Stimulated activated CD4-positive, alpha-beta T cell treated with anti-CD3 and anti-CD28 coated beads, Interleukin-2, amount 100 ng/mL, for 4 hours (primary cell): ENCODE data around the gene SYCP1.
"Not testable (repeated sequence)": the region's sequence is repeated elsewhere in the genome, so short reads cannot be mapped to it uniquely, and the experiment has no call there.

Source experiments
- DNase-seq: peaks from one replicate; pipeline ENCODE4 v3.0.0-alpha.2; 2020; ENCODE audit warnings: low read depth

SYCP1 gene

DNA sequence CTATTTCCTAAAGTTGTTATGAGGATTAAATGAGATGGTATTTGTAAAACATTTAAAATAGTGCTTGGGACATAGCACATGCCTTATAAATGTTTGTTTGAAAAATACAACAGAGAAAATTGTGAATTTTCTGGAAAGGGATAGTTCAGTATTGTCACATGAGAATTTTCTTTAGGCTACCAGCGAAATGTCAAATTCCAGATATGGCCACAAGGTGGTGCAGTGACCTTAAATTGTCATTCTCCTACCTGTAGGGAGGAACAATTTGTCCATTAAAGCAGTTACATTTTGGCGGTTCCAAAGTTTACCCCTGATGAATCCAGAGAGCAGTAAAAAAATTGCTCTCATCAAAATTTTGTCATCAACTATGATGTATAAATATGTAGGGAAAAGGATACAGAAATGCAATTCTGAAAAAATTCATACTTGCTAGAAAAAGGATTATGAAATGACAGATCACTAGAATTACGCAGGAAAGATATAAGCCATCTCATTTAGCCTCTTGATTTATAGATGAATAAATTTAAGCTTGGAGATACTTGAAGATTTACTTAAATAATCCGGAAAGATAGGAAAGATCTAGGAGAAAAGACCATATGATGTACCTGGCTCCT, 124.7 kb downstream of the SYCP1 start:
- DNase-seq, result peak; percentile 53

DNA sequence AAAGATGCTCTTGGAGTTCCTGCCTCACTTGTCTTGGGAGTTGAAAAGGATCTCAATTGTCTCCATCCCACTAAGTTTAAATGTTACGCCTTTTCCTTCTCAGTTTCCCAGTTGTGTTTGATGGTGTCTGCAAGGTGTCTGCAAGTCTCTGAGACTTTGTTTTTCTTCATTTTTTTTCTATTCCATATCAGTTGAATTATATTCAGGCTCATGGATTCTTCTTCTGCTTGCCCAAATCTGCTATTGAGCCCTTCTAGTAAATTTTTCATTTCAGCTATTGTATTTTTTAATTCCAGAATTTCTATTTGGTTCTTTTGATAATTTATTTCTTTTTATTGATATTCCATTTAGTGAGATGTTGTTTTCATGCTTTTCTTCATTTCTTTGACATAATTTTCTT, 127.6 kb downstream of the SYCP1 start:
- no peak for DNase-seq

DNA sequence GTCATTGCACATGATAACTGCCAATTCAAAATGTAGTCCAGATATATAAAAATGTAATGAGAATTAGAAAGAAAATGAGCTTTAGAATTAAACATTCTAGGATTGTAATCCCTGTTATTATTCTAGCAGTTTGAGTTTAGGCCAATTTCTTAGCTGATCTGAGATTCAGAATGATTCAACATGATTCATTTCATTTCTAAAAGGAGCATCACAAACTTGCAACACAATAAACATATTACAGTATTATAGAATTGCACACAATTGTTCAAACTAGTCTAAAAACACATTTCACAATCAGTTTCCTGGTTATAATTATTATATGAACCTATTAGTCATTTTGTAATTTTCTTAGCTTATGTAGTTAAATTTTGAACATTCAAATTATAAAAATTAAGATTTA, 131.6 kb downstream of the SYCP1 start:
- no peak for DNase-seq

DNA sequence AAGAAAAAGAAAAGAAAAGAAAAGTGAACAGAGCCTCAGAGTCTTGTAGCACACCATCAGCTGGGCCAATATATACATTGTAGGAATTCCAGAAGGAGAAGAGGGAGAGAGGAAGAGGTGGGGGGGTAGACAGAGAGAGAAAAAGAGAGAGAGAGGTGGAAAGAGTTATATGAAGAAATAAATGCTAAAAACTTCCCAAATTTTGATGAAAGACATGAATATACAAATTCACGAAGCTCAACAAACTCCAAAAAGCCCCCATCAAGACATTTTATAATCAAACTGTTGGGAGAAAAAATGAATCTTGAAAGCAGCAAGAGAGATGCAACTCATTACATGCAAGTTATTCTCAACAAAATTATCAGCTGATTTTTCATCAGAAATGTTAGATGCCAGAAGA, 133.4 kb downstream of the SYCP1 start:
- DNase-seq, result no peak

DNA sequence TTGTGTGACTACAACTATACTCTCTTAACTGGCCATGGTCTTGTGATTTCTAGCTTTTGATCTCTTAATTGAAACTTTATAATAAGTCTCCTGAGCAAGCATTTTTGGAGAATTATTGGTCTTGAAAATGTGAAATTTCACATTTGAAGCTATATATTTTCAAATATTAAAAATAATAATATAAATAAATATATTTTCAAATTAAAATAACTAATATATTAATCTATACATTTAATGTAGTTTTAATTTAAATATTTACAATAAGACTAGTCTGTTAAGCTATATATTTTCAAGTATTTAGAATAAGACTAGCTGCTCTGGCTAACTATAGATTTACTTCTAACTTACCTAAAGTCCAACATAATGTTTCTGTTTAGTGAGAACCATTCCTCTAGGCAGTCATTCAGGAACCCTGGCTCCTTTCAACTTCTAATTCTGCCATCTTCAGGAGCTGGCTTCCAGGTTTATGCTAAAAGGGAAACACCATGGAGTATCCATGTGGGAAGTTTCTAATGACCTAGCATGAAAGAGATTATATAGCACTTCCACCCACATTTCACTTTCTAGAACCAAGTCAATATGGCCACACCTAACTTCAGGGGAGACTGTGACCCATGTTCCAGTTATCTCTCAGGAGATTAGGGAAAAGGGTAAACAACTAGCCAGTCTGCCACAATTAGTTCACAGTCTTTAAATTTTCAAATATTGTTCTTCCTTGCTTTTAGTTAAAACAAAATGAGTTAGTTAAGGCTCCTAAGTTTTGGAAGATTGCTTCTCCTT, 143.0 kb downstream of the SYCP1 start:
- no peak for DNase-seq

DNA sequence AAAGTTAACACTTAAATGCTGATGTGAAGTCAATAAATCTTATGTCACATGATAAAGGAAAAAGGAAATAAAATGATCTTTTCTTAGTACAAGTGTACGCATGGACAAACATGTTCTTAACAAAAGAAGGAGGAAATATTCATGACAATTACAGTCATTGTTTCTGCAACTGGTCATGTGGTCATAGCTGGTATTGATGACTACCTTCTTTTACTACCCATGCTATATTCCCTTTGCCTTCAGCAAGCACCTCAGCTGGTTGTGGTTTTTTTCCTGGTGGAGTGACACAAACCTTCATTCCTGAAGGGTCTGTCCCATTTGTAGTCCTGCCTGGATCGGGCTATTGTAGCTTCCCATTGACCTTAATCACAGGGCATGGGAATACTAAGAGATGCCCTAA, 151.5 kb downstream of the SYCP1 start:
- DNase-seq, result no peak

DNA sequence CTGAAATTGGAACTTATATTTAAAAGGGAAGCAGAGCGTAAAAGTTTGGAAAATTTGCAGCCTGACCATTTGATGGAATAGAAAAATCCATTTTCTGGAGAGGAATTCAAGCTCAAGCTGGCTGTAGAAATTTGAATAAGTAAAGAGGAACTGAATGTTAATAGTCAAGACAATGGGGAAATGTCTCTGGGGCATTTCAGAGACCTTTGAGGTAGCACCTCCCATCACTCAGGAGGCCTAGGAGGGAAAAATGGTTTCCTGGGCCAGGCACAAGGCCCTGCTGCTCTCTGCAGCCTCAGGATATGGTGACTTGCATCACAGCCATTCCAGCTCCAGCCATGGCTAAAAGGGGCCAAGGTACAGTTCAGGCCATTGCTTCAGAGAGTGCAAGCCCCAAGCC, 157.3 kb downstream of the SYCP1 start:
- DNase-seq, result no peak

DNA sequence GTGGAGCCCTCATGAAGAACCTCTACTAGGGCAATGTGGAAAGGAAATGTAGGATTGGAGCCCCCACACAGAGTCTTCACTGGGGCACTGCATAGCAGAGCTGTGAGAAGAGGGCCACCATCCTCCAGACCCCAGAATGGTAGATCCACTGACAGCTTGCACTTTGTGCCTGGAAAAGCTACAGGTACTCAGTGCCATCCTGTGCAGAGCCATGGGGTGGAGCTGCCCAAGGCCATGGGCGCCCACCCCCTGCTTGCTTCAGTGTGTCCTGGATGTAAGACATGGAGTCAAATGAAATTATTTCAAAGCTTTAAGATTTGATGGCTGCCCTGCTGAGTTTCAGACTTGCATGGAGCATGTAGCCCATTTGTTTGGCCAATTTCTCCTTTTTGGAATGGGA, 157.8 kb downstream of the SYCP1 start:
- no peak for DNase-seq

DNA sequence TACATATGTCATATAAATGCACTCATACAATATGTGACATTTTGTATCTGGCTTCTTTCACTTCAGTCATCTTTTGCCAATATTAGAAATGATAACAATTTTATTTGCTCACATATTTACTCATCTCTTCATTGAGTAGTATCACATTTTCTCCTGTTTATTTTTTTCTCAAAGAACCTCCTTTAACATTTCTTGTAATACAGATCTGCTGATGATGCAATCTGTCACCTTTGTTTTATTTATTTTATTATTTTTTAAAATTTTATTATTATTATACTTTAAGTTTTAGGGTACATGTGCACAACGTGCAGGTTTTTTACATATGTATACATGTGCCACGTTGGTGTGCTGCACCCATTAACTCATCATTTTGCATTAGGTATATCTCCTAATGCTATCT, 159.1 kb downstream of the SYCP1 start:
- DNase-seq, result no peak

DNA sequence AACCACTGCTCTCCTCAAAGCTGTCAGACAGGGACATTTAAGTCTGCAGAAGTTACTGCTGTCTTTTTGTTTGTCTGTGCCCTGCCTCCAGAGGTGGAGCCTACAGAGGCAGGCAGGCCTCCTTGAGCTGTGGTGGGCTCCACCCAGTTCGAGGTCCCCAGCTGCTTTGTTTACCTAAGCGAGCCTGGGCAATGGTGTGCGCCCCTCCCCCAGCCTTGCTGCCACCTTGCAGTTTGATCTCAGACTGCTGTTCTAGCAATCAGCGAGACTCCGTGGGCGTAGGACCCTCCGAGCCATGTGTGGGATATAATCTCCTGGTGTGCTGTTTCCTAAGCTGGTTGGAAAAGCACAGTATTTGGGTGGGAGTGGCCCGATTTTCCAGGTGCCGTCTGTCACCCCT, 164.9 kb downstream of the SYCP1 start:
- DNase-seq, result not testable (repeated sequence)

DNA sequence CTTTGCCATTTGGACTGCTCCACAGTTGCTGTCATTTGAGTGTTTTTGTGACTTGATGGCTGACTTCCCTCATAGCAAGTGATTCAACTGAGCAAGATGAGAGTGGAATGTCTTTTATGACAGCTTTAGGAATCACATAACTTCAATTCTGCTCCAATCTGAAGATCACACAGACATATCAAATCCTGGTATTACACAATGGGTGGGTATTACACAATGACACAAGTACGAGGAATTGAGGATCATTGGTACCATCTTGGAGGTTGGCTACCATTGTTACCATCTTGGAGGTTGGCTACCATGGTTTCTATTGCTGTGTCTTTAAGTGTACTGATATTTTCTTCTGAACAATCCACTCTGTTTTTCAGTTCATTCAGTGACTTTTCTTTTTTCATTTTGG, 166.5 kb downstream of the SYCP1 start:
- DNase-seq, result no peak

DNA sequence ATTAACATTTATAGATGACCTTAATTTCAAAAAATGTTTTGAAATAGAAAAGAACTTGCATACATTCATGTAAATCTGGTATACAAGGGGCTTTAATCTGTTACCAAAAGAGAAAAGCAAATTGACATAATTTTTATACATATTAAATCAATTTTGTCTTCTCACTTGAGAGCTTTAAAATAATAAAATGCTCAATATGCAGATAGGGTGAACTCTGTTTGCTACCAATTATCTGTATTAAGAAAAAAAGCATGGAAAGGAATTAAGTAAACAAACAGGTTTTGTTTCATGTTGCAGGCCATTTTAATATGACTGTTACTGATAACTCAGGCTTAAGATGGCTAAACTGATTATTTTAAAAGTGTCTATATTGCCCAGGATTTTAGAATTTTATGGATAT, 168.9 kb downstream of the SYCP1 start:
- no peak for DNase-seq

DNA sequence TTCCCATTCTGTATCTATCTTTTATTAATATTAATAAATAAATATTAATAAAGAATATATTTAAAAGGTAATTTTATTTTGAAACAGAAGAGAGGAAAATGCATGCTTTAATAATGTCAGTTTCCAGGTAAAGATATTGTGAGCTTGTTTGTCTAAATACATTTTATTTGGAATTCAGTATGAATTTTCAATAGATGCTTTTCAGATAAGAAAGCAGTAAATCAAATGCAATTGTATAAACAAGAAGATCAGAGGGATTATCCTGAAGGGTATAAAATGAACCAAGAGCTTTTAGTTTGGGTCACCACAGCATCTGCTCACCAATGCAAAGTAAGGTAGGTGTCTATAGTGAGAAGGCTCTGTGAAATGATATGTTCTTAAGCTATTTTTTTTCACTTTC, 174.9 kb downstream of the SYCP1 start, which contains the start of gene TSHB:
Gene TSHB, plus strand, starts transcription at position 301 of the 400 bp plus-strand sequence. CDS start 3,537 bp downstream, outside the sequence.
- DNase-seq, result no peak

DNA sequence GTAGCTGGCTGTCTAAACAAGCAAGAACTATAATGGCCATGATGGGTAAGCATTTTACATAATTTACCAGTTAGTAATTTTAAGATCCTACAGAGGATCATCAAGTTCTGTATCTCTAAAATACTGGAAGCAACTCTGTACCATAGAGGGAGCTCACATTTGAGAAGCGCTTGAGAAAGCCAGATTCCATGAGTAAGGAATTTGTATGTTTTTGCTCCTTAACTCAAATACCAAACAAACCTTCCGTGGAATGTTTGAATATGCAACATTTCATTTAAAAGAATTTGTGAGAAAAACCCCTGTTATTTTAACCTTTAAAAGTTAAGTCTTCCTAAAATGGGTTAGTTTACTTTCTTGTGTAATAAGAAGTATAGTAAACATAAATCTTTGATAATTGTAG, 176.9 kb downstream of the SYCP1 start:
- no peak for DNase-seq

DNA sequence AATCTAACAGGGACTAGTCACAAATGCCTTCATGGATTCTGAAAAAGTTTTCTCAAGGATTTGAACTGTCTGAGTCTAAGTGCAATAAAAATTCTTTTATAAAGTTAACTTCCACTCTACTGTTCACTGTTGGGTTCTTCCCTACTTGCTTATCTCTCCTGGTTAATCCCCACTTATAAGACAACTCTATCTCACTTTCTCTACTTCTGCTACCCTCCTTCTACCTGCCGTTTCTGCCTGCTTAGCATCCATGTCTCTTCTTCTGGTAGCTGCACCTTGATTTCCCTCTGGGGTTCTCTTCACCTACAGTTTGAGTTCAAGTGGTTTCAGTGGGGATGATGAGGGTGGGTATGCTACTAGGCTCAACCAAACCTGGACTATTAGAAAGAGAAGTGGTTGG, 181.0 kb downstream of the SYCP1 start:
- DNase-seq, result no peak

DNA sequence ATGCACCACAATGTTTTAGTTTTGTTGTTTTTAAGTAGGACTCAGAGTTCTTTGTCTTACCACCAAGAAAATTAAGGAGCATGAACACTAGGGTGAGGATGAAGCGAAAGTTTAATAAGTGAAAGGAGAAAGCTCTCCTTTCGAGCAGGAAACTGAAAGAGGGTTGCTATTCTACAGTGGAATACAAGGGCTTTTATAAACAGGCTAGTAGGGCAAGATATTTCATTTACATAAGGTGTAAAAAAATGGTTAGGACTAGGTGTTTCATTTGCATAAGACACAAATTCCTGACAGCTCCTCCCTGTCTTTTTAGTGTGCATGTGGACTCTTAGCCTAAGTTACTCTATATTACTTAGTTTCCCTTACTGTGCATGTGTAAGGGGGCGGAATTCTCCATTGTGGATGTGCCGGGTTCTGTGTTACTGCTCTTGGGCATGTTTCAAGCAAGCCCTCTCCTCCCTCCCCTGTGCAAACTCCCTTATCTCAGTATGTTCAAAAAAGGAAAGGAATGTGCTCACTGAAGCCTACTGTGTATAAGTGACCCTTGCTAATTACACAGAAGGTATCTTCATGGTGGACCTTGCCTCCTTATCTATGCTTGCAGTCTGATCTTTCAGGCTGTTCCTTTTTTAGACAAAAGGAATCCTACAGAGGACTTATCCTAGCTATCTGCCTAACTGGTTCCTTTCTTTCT, 182.3 kb downstream of the SYCP1 start:
- no peak for DNase-seq

DNA sequence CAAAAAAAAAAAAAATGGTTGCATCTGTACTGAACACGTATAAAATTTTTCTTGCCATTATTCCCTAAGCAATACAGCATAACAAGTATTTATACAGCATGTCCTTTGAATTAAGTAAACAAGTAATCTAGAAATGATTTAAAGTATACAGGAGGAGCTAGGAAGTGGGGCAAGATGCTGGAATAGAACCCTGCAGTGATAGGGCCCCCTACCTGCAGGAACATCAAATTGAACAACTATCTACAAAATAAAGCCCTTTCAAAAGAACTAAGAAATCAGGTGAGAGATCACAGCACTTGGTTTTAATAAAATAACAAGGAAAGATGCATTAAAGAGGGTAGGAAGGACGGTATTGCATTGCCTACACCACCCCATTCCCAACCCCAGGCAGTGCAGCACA, 185.8 kb downstream of the SYCP1 start:
- no peak for DNase-seq

DNA sequence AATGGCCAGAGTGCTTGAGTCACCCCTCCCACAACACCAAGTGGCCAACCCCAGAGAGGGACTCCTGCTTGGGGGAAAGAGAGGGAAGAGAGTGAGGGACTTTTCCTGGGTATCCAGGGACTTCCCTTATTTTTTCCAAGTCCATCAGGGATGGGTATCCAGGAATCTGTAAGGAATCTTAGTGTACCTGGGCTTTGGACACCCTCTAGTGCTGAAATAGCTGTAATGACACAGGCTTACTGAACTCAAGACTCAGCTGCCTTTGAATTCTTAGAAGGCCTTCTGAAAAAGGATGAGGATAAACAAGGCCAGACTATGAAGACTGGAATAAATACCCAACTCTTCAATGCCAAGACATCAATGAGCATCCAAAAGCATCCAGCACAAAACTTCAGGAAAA, 187.0 kb downstream of the SYCP1 start:
- DNase-seq, result no peak
